Smooth muscle cell (in vitro differentiated cells): ENCODE measurements around the gene MAEA. TPM values are rescaled to one million over a fixed set of nuclear protein-coding genes. Genes with fewer than 3 reads are reported as not detected.

Experiments used
- DNase-seq: peaks from one replicate; lab custom pipeline; 2025; ENCODE audit not compliant: unreplicated experiment; lab: John Stamatoyannopoulos, UW
- H2AFZ ChIP-seq: fragments of 200-600 bp; sonication (generic); 2 replicates; pipeline ENCODE4 v1.6.0; 2016; ENCODE audit warnings: antibody characterized with exemption, low read depth, mild to moderate bottlenecking
- H3F3A ChIP-seq: fragments of 200-600 bp; sonication (generic); 2 replicates; pipeline ENCODE4 v1.6.0; 2017; ENCODE audit warnings: antibody characterized with exemption, low read depth
- H3K27ac ChIP-seq: fragments of 200-600 bp; sonication (generic); 2 replicates; pipeline ENCODE4 v1.5.1; 2016; ENCODE audit warnings: low read depth, mild to moderate bottlenecking
- H3K27me3 ChIP-seq: fragments of 200-600 bp; sonication (generic); 2 replicates; pipeline ENCODE4 v1.6.1; 2016; ENCODE audit warnings: low read depth, mild to moderate bottlenecking
- H3K36me3 ChIP-seq: fragments of 200-600 bp; sonication (generic); 2 replicates; pipeline ENCODE4 v1.5.1; 2016; ENCODE audit warnings: low read depth
- H3K4me1 ChIP-seq: fragments of 200-600 bp; sonication (generic); 2 replicates; pipeline ENCODE4 v1.5.1; 2016; ENCODE audit warnings: low read depth
- H3K4me2 ChIP-seq: fragments of 200-600 bp; sonication (generic); 2 replicates; pipeline ENCODE4 v1.6.0; 2016; ENCODE audit warnings: mild to moderate bottlenecking
- H3K4me3 ChIP-seq: fragments of 200-600 bp; sonication (generic); 2 replicates; pipeline ENCODE4 v1.5.1; 2016; ENCODE audit warnings: mild to moderate bottlenecking
- H3K79me2 ChIP-seq: fragments of 200-600 bp; sonication (generic); 2 replicates; pipeline ENCODE4 v1.6.0; 2016; ENCODE audit warnings: low read depth, mild to moderate bottlenecking
- H3K9ac ChIP-seq: fragments of 200-600 bp; sonication (generic); 2 replicates; pipeline ENCODE4 v1.6.0; 2016; ENCODE audit warnings: low read depth
- H3K9me3 ChIP-seq: fragments of 200-600 bp; sonication (generic); replicated peaks from 2 replicates; pipeline ENCODE4 v1.5.1; 2016; ENCODE audit warnings: low read depth
- H4K20me1 ChIP-seq: fragments of 200-600 bp; sonication (generic); 2 replicates; pipeline ENCODE4 v1.6.0; 2016; ENCODE audit warnings: low read depth
- CTCF ChIP-seq: fragments of 200-600 bp; sonication (generic); IDR thresholded peaks from 2 replicates; pipeline ENCODE4 v1.5.1; 2017; ENCODE audit warnings: borderline replicate concordance, mild to moderate bottlenecking, antibody characterized with exemption; ENCODE audit not compliant: insufficient read depth, poor library complexity, severe bottlenecking
- WGBS: methylation state at CpG from one replicate; pipeline ENCODE4 v1.1.7; 2016; ENCODE audit warnings: low lambda C conversion rate; 5-methylcytosine and 5-hydroxymethylcytosine counted together
- polyA plus RNA-seq: library from polyadenylated mRNA; unstranded; fragments of >200 nt; fragmentation: Nextera tagmentation; extraction: Ambion mirVana; gene quantifications from 2 replicates; pipeline ENCODE4 v1.2.1, GENCODE V29; 2016
- total RNA-seq: library from RNA; depleted of rRNA; stranded (reverse); fragments of >200 nt; gene quantifications from 2 replicates; pipeline ENCODE4 v1.2.3, GENCODE V29; 2014

Gene MAEA
- total and polyA plus RNA-seq, 2 experiments from 2014 or later, result 48.0 to 48.2 TPM

- Histone ChIP-seq H3K9ac (no peak overlapping the region), H3K36me3 (no peaks in the 10 kb centered on the region), H3K27me3 (no peaks in the 10 kb centered on the region), H3K4me1 (no peaks in the 10 kb centered on the region), H3K9me3 (no peaks in the 10 kb centered on the region), H3K4me3 (no peak overlapping the region), H2AFZ (no peak overlapping the region), H3F3A (no peaks in the 10 kb centered on the region), H3K4me2 (no peak overlapping the region), H3K79me2 (no peaks in the 10 kb centered on the region), H4K20me1 (no peaks in the 10 kb centered on the region), H3K27ac (no peak overlapping the region)
- 94% methylated on average over 18 of the region's 31 CpGs for WGBS
- DNase-seq, result no peak
- no peak for TF ChIP-seq CTCF
Observed at GRCh38 chr4:1379801-1380331, 90.2 kb downstream of the MAEA start.

GRCh38 chr4:1380368-1381151, 90.9 kb downstream of the MAEA start:
- Histone ChIP-seq H3K9me3 (no peaks in the 10 kb centered on the region), H3K36me3 (no peaks in the 10 kb centered on the region), H2AFZ (no peak overlapping the region), H4K20me1 (no peaks in the 10 kb centered on the region), H3K9ac (no peak overlapping the region), H3K4me3 (no peak overlapping the region), H3K4me1 (no peaks in the 10 kb centered on the region), H3K4me2 (no peak overlapping the region), H3K27ac (no peak overlapping the region), H3F3A (no peaks in the 10 kb centered on the region), H3K27me3 (no peaks in the 10 kb centered on the region), H3K79me2 (no peaks in the 10 kb centered on the region)
- DNase-seq, result no peak
- no peak for TF ChIP-seq CTCF
- WGBS, result 95% methylated on average over 36 of the region's 36 CpGs

- Histone ChIP-seq H3K4me3 (no peak overlapping the region), H3F3A (no peaks in the 10 kb centered on the region), H3K79me2 (no peaks in the 10 kb centered on the region), H3K36me3 (peaks cover 4% of the 10 kb centered on the region), H3K27ac (no peak overlapping the region), H2AFZ (no peak overlapping the region), H3K9me3 (no peaks in the 10 kb centered on the region), H3K9ac (no peak overlapping the region), H3K4me1 (no peaks in the 10 kb centered on the region), H3K27me3 (no peaks in the 10 kb centered on the region), H4K20me1 (no peaks in the 10 kb centered on the region), H3K4me2 (no peak overlapping the region)
- TF ChIP-seq CTCF, result no peak
- WGBS, result 94% methylated on average over 12 of the region's 12 CpGs
- no peak for DNase-seq
Observed at GRCh38 chr4:1381181-1381621, 91.5 kb downstream of the MAEA start.
